ENCODE results near the gene SYDE2.

SYDE2 gene

GRCh38 chr1:85122169-85122568 is 78.6 kb downstream of the SYDE2 start:
- DNase-seq (ENCODE audit: low read depth in 2 of 2): no peak

- DNase-seq (ENCODE audit: low read depth in 2 of 2): no peak
Measured at GRCh38 chr1:85121744-85122143, 79.1 kb downstream of the SYDE2 start.

GRCh38 chr1:85118751-85119150 is 82.1 kb downstream of the SYDE2 start:
- DNase-seq (ENCODE audit: low read depth in 2 of 2): no peak

DNA sequence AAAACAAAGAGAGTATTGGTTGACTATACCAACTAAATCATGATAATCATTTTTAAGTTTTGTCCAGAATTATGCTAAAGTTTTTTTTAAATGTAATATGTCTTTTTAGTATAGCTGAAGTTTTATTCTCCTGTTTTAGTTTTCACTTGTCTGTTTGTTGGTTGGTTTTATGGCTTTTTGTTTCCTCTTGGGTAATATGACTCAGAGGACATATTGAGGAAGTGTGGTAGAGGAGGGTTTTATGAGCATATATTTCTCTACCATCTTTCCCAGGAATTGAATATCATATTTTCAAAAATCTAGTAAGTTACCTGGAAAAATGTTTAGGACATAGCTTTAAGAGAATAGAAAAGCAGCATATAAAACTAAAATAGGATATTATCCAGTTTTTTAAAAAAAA is 84.0 kb downstream of the SYDE2 start:
- no peak for DNase-seq (ENCODE audit: low read depth in 2 of 2)

GRCh38 chr1:85115933-85116332 is 84.9 kb downstream of the SYDE2 start:
- DNase-seq (ENCODE audit: low read depth in 2 of 2): no peak

DNA sequence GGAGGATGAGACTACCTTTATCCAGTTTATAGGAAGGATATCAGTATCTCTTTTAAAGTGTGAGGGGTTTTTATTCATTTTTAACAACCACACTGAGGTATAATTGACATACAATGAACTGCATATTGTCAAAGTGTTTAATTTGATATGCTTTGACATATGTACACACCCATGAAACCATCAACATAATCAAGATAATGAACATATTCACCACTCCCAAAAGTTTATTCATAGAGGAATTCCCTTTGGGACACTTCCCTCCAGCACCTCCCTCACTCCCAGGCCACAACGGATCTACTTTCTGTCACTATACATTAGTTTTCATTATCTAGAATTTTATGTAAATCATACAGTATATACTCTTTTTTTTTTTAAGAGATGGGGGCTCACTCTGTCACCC is 89.1 kb downstream of the SYDE2 start:
- DNase-seq (ENCODE audit: low read depth in 2 of 2): no peak

DNA sequence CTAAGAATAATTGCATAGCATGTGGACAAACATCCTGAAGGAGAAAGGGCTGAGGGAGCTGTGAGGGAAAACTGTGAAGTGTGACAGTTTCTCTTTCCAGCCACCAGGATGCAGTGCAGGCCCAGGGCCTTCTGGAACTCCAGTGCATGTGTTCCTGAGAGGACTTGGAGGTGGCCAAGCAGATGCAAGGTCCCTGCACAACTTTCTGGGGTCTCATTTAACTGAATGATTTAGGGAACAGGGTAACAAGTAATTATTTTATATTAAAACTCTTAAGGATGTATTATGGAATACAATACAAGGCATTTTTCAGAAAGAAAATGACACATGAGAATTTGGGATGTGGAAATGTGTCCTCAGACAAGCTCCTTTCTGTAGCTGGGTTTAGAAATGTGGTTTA is 91.3 kb downstream of the SYDE2 start:
- DNase-seq (ENCODE audit: low read depth in 2 of 2): peak; percentile 3 to 10

All from stimulated activated CD4-positive, alpha-beta T cell treated with anti-CD3 and anti-CD28 coated beads, Interleukin-1b, Interleukin-23, amount 100 ng/mL, for 4 hours (primary cell).